HT-29 (cell line): Measurements from ENCODE around the gene RFPL2. TPM values are rescaled to one million over a fixed set of nuclear protein-coding genes. Genes with fewer than 3 reads are reported as not detected.

Source experiments
- DNase-seq: peaks from one replicate; pipeline ENCODE4 v3.0.0-alpha.2; 2015; ENCODE audit warnings: low spot score
- total RNA-seq: library from RNA; depleted of rRNA; stranded (reverse); fragments of >200 nt; shearing (Covaris generic); gene quantifications from 2 replicates; pipeline ENCODE4 v1.2.3, GENCODE V29; 2014; rRNA removed

RFPL2 gene
- total RNA-seq = not detected in 2 replicates

GRCh38 chr22:32204856-32205722 is at the start of gene RFPL2:
TSS of gene RFPL2 (minus strand) at chr22:32205073. CDS start at chr22:32202451, 2,622 bp downstream.
- peak; percentile 60 for DNase-seq

GRCh38 chr22:32249231-32249630 is 44.4 kb upstream of the RFPL2 start:
- no peak for DNase-seq

- no peak for DNase-seq
Observed at GRCh38 chr22:32248276-32248675, 43.4 kb upstream of the RFPL2 start.

GRCh38 chr22:32246166-32246565 is 41.3 kb upstream of the RFPL2 start:
- no peak for DNase-seq

GRCh38 chr22:32245042-32245441 is 40.2 kb upstream of the RFPL2 start:
- peak; percentile 20 for DNase-seq

DNA sequence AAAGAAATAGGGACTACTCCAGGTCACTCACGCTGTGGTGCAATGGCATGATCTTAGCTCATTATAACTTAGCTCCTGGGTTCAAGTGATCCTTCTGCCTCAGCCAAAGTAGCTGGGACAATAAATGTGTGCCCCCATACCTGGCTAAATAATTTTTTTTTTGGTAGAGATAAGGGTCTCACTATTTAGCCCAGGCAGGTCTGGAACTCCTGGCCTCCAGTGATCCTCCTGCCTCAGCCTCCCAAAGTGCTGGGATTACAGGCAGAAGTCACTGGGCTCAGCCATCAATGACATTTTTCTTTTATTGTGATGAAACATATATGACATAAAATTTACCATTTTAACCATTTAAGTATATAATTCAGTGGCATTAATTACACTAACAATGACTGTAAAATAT is 39.7 kb upstream of the RFPL2 start:
- DNase-seq = no peak

- DNase-seq = no peak
Observed at GRCh38 chr22:32240461-32240860, 35.6 kb upstream of the RFPL2 start.

DNA sequence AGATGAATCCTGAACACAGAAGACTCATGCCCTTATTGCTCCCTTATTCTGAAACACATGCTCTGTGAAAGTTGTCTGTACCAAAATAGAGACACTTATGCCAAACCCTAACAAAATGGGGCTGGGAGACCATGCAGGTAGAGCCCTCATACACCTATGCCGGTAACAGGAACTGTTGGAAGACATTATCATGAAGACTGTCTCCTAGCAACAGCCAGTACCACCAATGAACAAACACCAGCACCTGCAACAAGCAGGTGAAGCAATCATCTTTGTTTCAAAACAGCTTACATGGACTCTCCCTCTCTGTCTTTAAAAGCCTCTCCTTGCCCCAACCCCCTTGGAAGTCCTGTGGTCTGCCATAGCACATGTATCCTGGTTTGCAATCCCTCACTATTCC is 33.0 kb upstream of the RFPL2 start:
- DNase-seq = no peak

GRCh38 chr22:32236970-32237369 is 32.1 kb upstream of the RFPL2 start:
- no peak for DNase-seq

GRCh38 chr22:32233091-32233490 is 28.2 kb upstream of the RFPL2 start:
- DNase-seq = no peak

- no peak for DNase-seq
Observed at GRCh38 chr22:32232191-32232830, 27.4 kb upstream of the RFPL2 start.

DNA sequence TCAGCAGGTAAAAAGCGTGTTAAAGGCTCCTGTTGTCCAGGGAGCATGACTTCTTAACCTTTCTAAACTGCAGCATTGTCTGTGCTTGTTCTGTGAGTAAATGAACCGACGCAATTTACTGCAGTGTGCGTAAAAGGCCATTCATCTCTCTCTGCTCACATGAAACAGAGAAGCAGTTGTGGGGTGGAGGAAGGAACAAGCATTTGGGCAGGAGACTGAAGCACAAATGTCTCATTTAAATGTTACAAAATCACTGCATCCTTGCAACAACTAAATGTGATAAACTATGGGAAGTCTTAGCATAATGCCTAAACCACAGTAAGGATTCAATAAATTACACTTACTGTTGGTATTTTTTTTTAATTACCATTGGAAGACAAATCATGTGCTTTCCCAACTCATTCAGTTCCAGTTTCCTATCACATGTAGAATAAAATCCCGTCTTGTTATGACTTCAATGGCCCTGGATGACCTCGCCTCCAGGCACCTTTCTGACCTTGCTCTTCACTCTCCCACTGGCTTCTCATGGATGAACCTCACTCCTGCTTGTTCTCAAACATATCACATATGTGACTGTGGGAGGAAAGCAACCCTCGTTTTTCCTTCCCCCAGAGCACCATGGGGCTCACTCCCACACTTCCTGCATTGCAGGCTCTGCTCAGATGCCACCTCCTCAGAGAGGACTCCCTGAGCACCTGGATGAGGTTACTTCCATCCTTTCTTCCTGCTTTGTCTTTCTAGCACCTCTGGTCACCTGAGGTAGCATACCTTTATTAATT is 21.6 kb upstream of the RFPL2 start:
- no peak for DNase-seq

GRCh38 chr22:32222991-32223390 is 18.1 kb upstream of the RFPL2 start:
- DNase-seq = no peak

DNA sequence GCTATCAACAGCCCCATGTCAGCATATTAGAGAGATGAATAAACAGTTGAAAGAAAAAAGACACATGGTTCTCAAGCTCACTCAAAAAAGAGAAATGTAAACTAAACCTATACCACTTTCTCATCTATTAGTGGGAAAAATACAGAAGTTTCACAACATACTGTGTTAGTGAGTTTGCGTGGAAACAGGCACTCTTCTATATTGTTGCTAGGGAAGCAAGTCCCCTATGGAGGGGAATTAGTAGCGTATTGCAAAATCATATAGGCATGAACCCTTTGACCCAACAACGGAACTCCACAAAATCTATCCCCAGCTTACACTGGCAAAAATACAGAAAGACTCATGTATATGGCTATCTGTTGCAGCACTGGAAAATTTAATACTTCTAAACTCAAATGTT is 14.2 kb upstream of the RFPL2 start:
- no peak for DNase-seq

DNA sequence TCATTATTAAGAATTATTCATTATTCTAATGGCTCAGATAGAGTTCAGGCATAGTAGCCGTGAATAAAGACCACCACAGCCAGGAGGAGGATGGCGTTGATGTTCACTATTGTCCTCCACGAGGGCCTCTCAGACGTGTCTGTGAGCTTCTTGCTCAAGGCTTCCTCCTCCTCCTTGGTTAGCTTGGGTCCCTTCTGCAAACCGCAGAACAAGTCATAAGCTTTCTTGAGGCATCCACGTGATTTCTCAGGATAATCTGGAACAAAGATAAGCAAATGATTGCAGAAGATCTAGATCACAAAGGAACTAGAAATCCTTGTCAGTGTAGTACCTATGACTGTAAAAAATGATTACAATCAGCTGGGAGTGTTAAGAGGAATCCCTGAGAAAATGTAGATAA is 13.6 kb upstream of the RFPL2 start:
- DNase-seq = no peak

- DNase-seq = no peak
Observed at GRCh38 chr22:32217465-32217864, 12.6 kb upstream of the RFPL2 start.

- DNase-seq = no peak
Observed at GRCh38 chr22:32216911-32217310, 12.0 kb upstream of the RFPL2 start.

- no peak for DNase-seq
Observed at GRCh38 chr22:32211011-32211410, 6.1 kb upstream of the RFPL2 start.

DNA sequence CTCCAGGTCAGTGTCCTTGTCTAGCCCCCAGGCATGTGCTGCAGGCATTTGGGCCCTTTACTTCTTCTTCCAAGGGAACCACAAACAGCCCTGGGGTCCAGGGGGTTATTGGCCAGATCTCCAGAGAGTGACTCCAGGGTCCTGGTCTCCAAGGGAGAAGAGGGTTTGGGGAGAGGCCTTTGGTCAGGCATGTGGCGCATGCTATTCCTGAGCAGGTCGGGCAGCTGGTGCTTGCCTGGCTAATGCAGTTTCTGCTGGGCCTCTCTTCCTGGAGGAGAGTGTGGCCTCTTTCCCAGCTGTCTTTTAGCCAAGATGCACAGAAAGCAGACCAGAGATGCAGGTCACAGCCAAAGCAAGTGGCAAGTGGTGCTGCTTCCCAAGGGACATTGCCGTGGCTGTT is 3.8 kb upstream of the RFPL2 start:
- no peak for DNase-seq

DNA sequence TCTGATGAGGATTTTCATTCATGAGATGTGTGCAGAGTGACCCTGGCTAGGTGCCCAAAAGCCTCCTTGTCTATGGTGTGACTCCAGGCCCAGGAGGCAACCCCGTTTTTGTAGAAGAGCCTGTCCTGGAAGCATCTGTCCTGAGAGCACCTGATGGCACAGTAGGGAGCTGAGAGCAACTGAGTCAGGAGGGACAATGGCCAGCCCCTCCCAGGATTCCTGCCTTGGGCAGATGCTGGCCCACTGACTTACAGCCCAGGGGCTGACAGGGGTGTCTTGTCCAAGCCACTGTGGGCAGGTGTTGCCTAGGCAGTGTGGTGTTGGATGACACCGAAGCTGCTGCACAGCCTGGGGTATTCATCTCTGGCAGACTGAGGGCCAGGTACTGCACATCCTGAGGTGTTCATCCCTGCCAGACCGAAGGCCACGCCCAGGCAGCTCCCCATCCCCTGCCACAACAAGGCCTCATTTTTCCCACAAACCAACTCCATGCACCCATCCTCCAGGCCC is 3.2 kb upstream of the RFPL2 start:
- DNase-seq = no peak

- DNase-seq = peak; percentile 53
Observed at GRCh38 chr22:32206774-32207758, 2.2 kb upstream of the RFPL2 start.
